ENCODE results near the gene PET117.
"Not testable (repeated sequence)": the region's sequence is repeated elsewhere in the genome, so short reads cannot be mapped to it uniquely, and the experiment has no call there.

The PET117 gene

GRCh38 chr20:18156045-18156444 is 18.4 kb downstream of the PET117 start:
- no peak overlapping the region for H3K4me3 ChIP-seq (ENCODE audit: low read depth, low read length)

GRCh38 chr20:18164356-18164755 is 26.7 kb downstream of the PET117 start:
- no peak overlapping the region for H3K4me3 ChIP-seq (ENCODE audit: low read depth, low read length)

- no peak overlapping the region for H3K4me3 ChIP-seq (ENCODE audit: low read depth, low read length)
Observed at GRCh38 chr20:18165553-18165952, 27.9 kb downstream of the PET117 start.

- H3K4me3 ChIP-seq (ENCODE audit: low read depth, low read length) = no peak overlapping the region
Observed at GRCh38 chr20:18166241-18166881, 28.7 kb downstream of the PET117 start.

- no peak overlapping the region for H3K4me3 ChIP-seq (ENCODE audit: low read depth, low read length)
Observed at GRCh38 chr20:18166950-18167349, 29.3 kb downstream of the PET117 start.

DNA sequence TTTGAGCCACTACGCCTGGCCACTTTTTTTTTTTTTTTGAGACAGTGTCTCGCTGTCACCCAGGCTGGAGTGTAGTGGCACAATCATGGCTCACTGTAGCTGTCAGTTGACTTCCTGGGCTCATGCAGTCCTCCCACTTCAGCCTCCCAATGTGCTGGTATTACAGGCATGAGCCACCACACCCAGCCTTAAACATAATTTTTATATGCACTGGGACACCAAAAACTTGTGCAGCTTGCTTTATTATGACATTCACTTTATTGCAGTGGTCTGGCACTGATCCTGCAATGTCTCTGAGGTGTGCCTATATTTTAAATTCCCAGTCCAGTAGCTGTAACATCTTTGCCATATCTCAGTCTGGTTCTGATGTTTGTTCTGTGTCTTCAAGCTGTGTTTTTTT is 34.7 kb downstream of the PET117 start:
- H3K4me3 ChIP-seq (ENCODE audit: low read depth, low read length) = no peak overlapping the region

- H3K4me3 ChIP-seq (ENCODE audit: low read depth, low read length) = no peak overlapping the region
Observed at GRCh38 chr20:18174906-18175683, 37.4 kb downstream of the PET117 start.

- H3K4me3 ChIP-seq (ENCODE audit: low read depth, low read length) = no peak overlapping the region
Observed at GRCh38 chr20:18176318-18176785, 38.7 kb downstream of the PET117 start.

GRCh38 chr20:18180366-18180765 is 42.7 kb downstream of the PET117 start:
- not testable (repeated sequence) for H3K4me3 ChIP-seq (ENCODE audit: low read depth, low read length)

DNA sequence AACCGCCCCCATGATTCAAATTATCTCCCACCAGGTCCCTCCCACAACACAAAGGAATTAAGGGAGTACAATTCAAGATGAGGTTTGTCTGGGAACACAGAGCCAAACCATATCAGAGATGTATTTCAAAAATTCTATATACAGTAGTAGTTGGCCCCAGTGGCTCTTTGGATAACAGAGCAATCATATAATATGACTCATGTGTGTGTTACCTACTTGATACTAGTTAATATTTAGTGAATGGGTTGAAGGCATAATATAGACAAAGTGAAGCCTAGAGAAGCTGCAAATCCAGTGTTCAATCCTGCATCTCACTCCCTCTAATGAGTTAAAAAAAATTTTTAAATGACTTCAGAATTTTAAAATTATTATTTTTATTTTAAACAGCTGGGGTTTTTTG is 43.2 kb downstream of the PET117 start:
- H3K4me3 ChIP-seq (ENCODE audit: low read depth, low read length) = no peak overlapping the region

DNA sequence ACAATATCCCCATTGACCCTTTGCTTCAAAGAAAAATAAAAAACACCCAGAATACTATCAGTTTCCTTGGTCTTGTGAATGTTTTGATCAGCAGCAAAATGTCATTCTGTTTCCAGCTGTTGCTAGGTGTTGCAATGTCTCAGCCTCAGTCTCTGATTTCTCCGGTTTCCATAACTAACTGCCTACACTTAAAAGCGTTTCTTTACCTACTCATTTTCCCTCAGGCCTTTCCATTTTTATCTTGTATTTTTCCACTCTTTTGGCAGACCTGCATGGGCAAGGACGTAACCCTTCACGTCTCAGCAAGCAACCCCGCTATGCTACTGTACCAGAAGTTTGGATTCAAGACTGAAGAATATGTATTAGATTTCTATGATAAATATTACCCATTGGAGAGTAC is 49.4 kb downstream of the PET117 start:
- no peak overlapping the region for H3K4me3 ChIP-seq (ENCODE audit: low read depth, low read length)

- H3K4me3 ChIP-seq (ENCODE audit: low read depth, low read length) = no peak overlapping the region
Observed at GRCh38 chr20:18188434-18188833, 50.8 kb downstream of the PET117 start.

DNA sequence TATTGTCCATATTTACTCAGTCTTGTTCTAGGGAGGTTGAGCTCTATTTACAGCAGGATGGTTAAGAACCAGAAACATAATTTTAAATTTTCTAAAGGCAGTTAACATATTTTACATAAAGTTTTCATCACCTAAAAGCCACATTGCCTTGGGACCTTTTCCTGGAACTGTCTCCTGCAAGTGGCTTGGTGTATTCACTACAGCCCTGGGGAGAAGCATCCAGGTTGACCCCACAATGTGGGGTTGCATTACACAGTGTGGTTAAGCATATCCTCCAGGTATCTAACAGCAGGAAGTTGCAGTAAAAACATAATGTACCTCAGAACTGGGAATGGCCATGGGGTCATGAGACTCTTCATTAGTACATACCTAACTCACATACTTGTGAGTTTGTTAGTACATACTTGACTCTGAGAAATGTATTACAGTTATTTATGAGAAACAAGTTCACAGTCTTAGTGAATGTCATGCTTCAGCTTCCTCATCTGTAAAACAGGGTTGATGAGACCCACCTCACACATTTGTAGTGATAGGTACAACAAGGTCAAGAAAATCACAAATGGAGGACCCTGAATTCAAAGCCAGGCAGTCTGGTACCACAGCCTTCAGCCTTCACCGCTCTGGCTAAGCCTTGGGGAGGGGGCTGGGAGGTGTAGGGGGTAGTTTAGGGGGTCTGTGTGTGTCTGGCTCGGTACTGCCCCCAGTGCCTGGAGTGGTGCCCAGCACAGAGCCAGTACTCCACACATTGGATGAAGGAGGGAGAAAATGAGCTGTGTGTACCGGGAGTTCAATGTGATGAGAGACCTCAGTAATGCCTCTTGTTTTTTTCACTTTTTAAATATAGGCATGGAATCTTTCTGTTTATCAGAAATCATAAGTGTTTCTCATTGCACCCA is 52.9 kb downstream of the PET117 start:
- H3K4me3 ChIP-seq (ENCODE audit: low read depth, low read length) = no peak overlapping the region

DNA sequence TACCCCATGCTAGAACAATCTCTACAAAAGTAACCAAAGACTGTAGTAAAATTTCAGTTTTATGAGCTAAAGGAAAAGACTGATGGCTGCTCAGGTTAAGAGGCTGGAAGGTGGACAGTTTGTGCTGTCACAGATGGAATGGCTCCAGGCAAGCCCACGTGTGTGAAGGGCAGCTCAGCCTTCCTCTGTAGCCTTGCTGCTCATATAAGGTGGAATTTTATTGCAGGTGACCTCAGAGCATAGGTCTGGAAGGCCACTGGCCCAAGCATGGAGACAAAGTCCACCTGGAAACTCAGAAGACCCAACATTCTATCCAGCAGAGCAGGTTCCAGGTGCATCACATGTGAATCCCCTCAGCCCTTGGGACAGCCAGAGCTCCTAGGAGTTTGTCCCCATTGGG is 53.6 kb downstream of the PET117 start:
- no peak overlapping the region for H3K4me3 ChIP-seq (ENCODE audit: low read depth, low read length)

Data from iPS-11a (cell line).